Epithelial cell of proximal tubule (primary cell): ENCODE results near the gene TMEM221. TPM values are rescaled to one million over a fixed set of nuclear protein-coding genes. Genes with fewer than 3 reads are reported as not detected.

Experiments used
- DNase-seq: peaks from one replicate; pipeline ENCODE4 v3.0.0-alpha.2; 2011; ENCODE audit warnings: low read depth
- H3K4me3 ChIP-seq: 2 replicates; pipeline ENCODE4 v1.5.1; 2011; ENCODE audit warnings: low read depth, mild to moderate bottlenecking, low read length
- CTCF ChIP-seq: conservative IDR thresholded peaks from 2 replicates; pipeline ENCODE4 v1.5.1; 2012; ENCODE audit warnings: low read depth, mild to moderate bottlenecking, low read length
- total RNA-seq: library from RNA; depleted of rRNA; stranded (reverse); fragments of >200 nt; gene quantifications from 2 replicates; pipeline ENCODE4 v1.2.3, GENCODE V29; 2015

TMEM221 gene
- total RNA-seq, 1 donor from 2014 or later, result not detected

DNA sequence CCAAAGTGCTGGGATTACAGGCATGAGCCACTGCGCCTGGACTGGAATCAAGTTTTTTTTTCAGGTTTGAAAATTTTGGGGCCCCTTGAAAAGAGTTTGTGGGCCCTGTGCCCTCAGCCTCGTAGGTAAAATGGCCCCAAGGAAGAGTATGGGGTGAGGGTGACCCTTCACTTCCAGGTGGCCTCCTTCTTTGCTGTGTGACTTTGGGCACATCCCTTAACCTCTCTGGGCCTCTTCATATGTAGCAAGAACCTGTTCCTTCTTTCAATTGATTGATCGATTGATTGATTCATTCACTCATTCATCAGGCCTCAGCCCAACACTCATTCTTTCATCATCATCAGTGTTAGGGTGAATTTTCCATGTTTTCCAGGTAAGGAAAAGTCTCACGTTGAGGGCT, 3.4 kb upstream of the TMEM221 start:
- no peak overlapping the region for H3K4me3 ChIP-seq
- no peak for TF ChIP-seq CTCF
- no peak for DNase-seq

GRCh38 chr19:17450264-17451075, 2.0 kb upstream of the TMEM221 start:
- no peak for TF ChIP-seq CTCF
- DNase-seq, result no peak
- no peak overlapping the region for H3K4me3 ChIP-seq

GRCh38 chr19:17447704-17448130, 751 bp downstream of the TMEM221 start:
- no peak for TF ChIP-seq CTCF
- no peak for DNase-seq
- H3K4me3 ChIP-seq, result no peak overlapping the region

GRCh38 chr19:17445526-17446165, 2.8 kb downstream of the TMEM221 start:
- no peak overlapping the region for H3K4me3 ChIP-seq
- TF ChIP-seq CTCF, result no peak
- DNase-seq, result no peak

- H3K4me3 ChIP-seq, result no peak overlapping the region
- TF ChIP-seq CTCF, result peak; percentile 54
- no peak for DNase-seq
Measured at GRCh38 chr19:17441241-17442021, 7.0 kb downstream of the TMEM221 start.

GRCh38 chr19:17436874-17437267, 11.6 kb downstream of the TMEM221 start:
- no peak for DNase-seq
- TF ChIP-seq CTCF, result no peak
- no peak overlapping the region for H3K4me3 ChIP-seq
